ENCODE results near the gene SERPINE1. TPM values are rescaled to one million over a fixed set of nuclear protein-coding genes. Genes with fewer than 3 reads are reported as not detected.
"Not testable (repeated sequence)": the region's sequence is repeated elsewhere in the genome, so short reads cannot be mapped to it uniquely, and the experiment has no call there.

The SERPINE1 gene
- total RNA-seq, 4 donors from 2014 or later: 4.8 to 9.4 (median 8.9) TPM

GRCh38 chr7:101125989-101126650 is 784 bp upstream of the SERPINE1 start:
- DNase-seq (ENCODE audit: low spot score in 2 of 2): peak; percentile 38 to 92
- WGBS, 2 donors: 20 to 24% methylated on average over 15 of the region's 15 CpGs
- intact Hi-C loops (cut with DNase I; ENCODE audit: low total_unique reads): no loop called here
- TF ChIP-seq, protein P1, sequence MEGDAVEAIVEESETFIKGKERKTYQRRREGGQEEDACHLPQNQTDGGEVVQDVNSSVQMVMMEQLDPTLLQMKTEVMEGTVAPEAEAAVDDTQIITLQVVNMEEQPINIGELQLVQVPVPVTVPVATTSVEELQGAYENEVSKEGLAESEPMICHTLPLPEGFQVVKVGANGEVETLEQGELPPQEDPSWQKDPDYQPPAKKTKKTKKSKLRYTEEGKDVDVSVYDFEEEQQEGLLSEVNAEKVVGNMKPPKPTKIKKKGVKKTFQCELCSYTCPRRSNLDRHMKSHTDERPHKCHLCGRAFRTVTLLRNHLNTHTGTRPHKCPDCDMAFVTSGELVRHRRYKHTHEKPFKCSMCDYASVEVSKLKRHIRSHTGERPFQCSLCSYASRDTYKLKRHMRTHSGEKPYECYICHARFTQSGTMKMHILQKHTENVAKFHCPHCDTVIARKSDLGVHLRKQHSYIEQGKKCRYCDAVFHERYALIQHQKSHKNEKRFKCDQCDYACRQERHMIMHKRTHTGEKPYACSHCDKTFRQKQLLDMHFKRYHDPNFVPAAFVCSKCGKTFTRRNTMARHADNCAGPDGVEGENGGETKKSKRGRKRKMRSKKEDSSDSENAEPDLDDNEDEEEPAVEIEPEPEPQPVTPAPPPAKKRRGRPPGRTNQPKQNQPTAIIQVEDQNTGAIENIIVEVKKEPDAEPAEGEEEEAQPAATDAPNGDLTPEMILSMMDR (IDR thresholded peaks at IDR 0.05): peak in 1 of 3 donors; percentile 89
- no peak for TF ChIP-seq POLR2A (IDR thresholded peaks at IDR 0.05)
- no peak overlapping the region for H3K4me3 ChIP-seq (ENCODE audit: low read depth, poor library complexity, severe bottlenecking)

DNA sequence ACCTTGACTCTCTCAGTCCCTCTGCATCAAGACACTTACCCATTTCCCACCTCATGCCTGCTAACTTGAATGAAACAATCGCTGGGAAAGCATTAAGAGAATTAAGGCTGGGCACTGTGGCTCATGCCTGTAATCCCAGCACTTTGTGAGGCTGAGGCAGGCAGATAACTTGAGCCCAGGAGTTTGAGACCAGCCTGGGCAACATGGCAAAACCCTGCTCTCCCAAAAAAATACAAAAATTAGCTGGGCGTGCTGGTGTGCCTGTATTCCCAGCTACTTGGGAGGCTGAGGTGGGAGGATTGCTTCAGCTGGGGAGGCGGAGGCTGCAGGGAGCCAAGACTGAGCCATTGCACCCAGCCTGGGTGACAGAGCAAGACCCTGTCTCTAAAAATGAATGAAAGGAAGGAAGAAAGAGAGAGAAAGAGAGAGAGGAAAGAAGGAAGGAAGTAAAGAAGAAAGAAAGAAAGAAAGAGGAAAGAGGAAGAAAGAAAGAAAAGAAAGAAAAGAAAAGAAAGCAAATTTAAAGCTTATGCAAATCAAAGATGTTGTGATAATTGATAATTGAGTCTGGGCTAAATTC is 646 bp downstream of the SERPINE1 start:
- intact Hi-C loops (cut with DNase I; ENCODE audit: low total_unique reads): no loop called here
- DNase-seq (ENCODE audit: low spot score in 2 of 2): no peak
- WGBS, 2 donors: 57 to 64% methylated on average over 3 of the region's 3 CpGs
- H3K4me3 ChIP-seq (ENCODE audit: low read depth, poor library complexity, severe bottlenecking): no peak overlapping the region
- TF ChIP-seq POLR2A (IDR thresholded peaks at IDR 0.05): no peak
- TF ChIP-seq, protein P1 (IDR thresholded peaks at IDR 0.05): no peak

DNA sequence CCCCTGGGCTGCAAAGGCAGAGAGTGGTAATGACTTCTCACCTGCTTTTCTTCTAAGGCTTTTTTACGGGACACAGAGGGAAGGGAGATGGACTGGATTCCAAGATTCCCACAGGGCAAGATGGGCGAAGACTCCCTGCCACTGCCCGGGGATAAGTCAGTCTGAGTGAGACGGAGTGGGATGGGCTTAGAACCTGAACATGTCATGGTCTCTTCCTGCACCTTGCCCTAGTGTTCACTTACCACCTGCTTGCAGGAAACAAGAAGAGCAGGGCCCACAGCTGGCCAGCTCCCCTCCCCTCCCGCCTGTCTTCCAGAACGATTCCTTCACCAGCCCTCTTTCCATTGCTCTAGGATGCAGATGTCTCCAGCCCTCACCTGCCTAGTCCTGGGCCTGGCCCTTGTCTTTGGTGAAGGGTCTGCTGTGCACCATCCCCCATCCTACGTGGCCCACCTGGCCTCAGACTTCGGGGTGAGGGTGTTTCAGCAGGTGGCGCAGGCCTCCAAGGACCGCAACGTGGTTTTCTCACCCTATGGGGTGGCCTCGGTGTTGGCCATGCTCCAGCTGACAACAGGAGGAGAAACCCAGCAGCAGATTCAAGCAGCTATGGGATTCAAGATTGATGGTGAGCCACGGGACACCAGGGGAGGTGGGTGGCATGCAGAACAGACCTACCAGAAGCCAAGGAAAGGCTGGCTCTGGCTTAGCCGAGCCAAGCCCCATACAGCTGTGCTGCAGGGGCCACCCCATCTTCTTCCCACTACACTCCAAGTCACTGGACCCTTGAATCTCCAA is 1.3 kb downstream of the SERPINE1 start:
- no peak overlapping the region for H3K4me3 ChIP-seq (ENCODE audit: low read depth, poor library complexity, severe bottlenecking)
- 71 to 78% methylated on average over 14 of the region's 14 CpGs for WGBS, 2 donors
- intact Hi-C loops (cut with DNase I; ENCODE audit: low total_unique reads): no loop called here
- TF ChIP-seq, protein P1 (IDR thresholded peaks at IDR 0.05): no peak
- TF ChIP-seq POLR2A (IDR thresholded peaks at IDR 0.05): no peak
- DNase-seq (ENCODE audit: low spot score in 2 of 2): no peak

GRCh38 chr7:101129603-101130117 is 2.8 kb downstream of the SERPINE1 start:
- no peak overlapping the region for H3K4me3 ChIP-seq (ENCODE audit: low read depth, poor library complexity, severe bottlenecking)
- 91 to 96% methylated on average over 3 of the region's 3 CpGs for WGBS, 2 donors
- DNase-seq (ENCODE audit: low spot score in 2 of 2): no peak
- TF ChIP-seq POLR2A (IDR thresholded peaks at IDR 0.05): no peak
- TF ChIP-seq, protein P1 (IDR thresholded peaks at IDR 0.05): no peak
- intact Hi-C loops (cut with DNase I; ENCODE audit: low total_unique reads): no loop called here

GRCh38 chr7:101132626-101133600 is 6.0 kb downstream of the SERPINE1 start:
- intact Hi-C loops (cut with DNase I; ENCODE audit: low total_unique reads); DNase-seq (ENCODE audit: low spot score in 2 of 2); H3K4me3 ChIP-seq (ENCODE audit: low read depth, poor library complexity, severe bottlenecking): not testable (repeated sequence)
- 88 to 92% methylated on average over 18 of the region's 18 CpGs for WGBS, 2 donors

Measured in lower leg skin (tissue), 4 donors.